ENCODE measurements around the gene CHRM2. TPM values are rescaled to one million over a fixed set of nuclear protein-coding genes. Genes with fewer than 3 reads are reported as not detected.

CHRM2 gene
- total RNA-seq, 4 donors from 2014 or later = 6.6 to 29.5 (median 10.7) TPM

DNA sequence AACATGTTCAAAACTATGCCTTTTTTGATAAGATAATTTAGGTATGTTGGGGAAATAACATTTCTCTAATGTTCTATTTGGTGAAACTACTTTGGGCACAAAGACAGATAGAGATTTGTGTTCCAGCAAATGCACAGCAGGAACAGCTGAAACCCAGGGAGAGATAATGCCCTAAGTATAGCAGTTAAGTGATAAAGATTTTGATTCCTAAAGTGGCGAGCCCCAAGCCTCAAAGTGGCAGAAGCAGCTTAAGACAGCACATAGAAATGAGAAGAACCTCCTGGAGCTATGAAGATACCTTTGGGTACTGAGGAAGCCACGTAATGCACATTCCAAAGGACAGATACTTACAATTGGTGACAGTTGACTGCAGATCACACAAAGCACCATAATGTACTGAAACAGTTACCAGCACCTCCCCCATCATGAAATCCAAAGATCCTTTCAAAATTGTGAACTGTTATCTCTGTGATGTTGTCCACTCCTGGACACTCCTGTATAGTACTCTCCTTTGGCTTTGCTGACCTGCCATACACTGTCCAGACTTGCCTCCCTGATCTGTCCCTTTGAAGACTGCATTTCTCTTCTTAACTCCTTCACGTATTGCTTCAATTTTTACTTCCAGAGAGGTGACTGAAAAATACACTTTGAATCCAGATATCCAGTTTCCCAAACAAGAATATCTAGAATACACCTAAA, 62.9 kb downstream of the CHRM2 start:
- in situ Hi-C loops (cut with MboI; ENCODE audit: low pct_ligation_motif_present in 1 of 4, low pct_unique_long_range_greater_than_20kb in 1 of 4, low sequenced_read_pairs in 3 of 4) (no loop called here), intact Hi-C loops (cut with DNase I; ENCODE audit: low total_unique reads) (no loop called here)
- Histone ChIP-seq H3K4me1 (no peaks in the 10 kb centered on the region), H3K27ac (no peak overlapping the region), H3K9me3 (no peaks in the 10 kb centered on the region), H3K36me3 (no peaks in the 10 kb centered on the region), H3K27me3 (no peaks in the 10 kb centered on the region), H3K4me3 (no peak overlapping the region)
- WGBS, 2 donors (ENCODE audit: low coverage in 1 of 2) = 60% methylated on average over 3 of the region's 3 CpGs
- no peak for DNase-seq
- TF ChIP-seq POLR2AphosphoS5 (IDR thresholded peaks at IDR 0.05) = no peak
- no peak for TF ChIP-seq POLR2A (IDR thresholded peaks at IDR 0.05)
- TF ChIP-seq CTCF (IDR thresholded peaks at IDR 0.05) = no peak
- no peak for TF ChIP-seq EP300 (IDR thresholded peaks at IDR 0.05; ENCODE audit: low read depth)

DNA sequence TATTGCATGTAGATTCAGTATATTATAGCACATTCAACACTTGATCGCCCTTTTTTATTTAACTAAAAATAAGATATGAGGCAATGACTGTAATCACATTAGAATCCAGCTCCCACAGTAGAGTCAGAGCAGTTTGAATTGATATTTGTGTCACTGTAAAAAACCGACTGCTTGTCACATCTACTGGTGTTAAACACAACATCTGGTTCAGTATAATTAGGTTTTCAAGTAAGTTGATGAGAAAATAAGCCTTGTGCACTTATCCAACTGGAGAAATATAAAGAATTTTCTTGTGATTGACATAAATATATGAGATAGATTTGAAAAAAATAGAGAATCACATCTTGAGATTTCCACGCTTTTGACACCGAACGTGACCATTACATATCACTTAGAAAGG, 69.0 kb downstream of the CHRM2 start:
- Histone ChIP-seq H3K4me1 (peaks cover 0 to 8% (median 0%) of the 10 kb centered on the region in 4 donors), H3K27ac (no peak overlapping the region), H3K36me3 (no peaks in the 10 kb centered on the region), H3K27me3 (no peaks in the 10 kb centered on the region), H3K9me3 (no peaks in the 10 kb centered on the region), H3K4me3 (no peak overlapping the region)
- WGBS, 2 donors (ENCODE audit: low coverage in 1 of 2) = 82 to 85% methylated on average over 5 of the region's 5 CpGs
- in situ Hi-C loops (cut with MboI; ENCODE audit: low pct_ligation_motif_present in 1 of 4, low pct_unique_long_range_greater_than_20kb in 1 of 4, low sequenced_read_pairs in 3 of 4) = no loop called here
- intact Hi-C loops (cut with DNase I; ENCODE audit: low total_unique reads) = no loop called here
- no peak for TF ChIP-seq EP300 (IDR thresholded peaks at IDR 0.05; ENCODE audit: low read depth)
- TF ChIP-seq POLR2AphosphoS5 (IDR thresholded peaks at IDR 0.05) = no peak
- no peak for TF ChIP-seq POLR2A (IDR thresholded peaks at IDR 0.05)
- no peak for TF ChIP-seq CTCF (IDR thresholded peaks at IDR 0.05)
- DNase-seq = no peak

DNA sequence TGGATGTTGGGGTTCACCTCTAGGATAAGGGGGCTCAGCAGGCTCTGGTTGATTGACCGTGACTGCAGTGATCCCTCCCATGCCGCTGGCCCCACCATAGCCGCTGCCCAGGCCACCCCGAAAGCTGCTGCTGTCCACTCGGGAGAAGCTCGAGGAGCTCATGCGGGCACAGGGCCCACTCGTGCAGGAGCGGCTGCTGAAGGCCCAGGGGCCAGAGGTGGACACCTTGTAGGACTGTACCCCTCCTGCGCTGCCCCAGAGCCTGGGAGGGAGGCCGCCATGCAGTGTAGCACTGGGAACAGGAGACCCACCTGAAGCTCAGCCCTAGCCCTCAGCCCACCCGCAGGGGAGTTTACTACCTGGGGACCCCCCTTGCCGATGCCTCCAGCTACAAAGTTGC, 70.0 kb downstream of the CHRM2 start:
- TF ChIP-seq EP300 (IDR thresholded peaks at IDR 0.05; ENCODE audit: low read depth) = no peak
- TF ChIP-seq POLR2A (IDR thresholded peaks at IDR 0.05) = no peak
- no peak for TF ChIP-seq POLR2AphosphoS5 (IDR thresholded peaks at IDR 0.05)
- TF ChIP-seq CTCF (IDR thresholded peaks at IDR 0.05) = no peak

GRCh38 chr7:136940122-136940521, 71.7 kb downstream of the CHRM2 start:
- no peaks in the 10 kb centered on the region for H3K9me3 ChIP-seq
- DNase-seq = no peak
- intact Hi-C loops (cut with DNase I; ENCODE audit: low total_unique reads) (no loop called here), in situ Hi-C loops (cut with MboI; ENCODE audit: low pct_ligation_motif_present in 1 of 4, low pct_unique_long_range_greater_than_20kb in 1 of 4, low sequenced_read_pairs in 3 of 4) (no loop called here)
- H3K27me3 ChIP-seq = no peaks in the 10 kb centered on the region
- peak overlapping the region in 2 of 4 donors; percentile 2 to 67 for H3K27ac ChIP-seq
- H3K4me3 ChIP-seq = no peak overlapping the region
- no peak for TF ChIP-seq CTCF (IDR thresholded peaks at IDR 0.05)
- TF ChIP-seq EP300 (IDR thresholded peaks at IDR 0.05; ENCODE audit: low read depth) = no peak
- TF ChIP-seq POLR2A (IDR thresholded peaks at IDR 0.05) = no peak
- TF ChIP-seq POLR2AphosphoS5 (IDR thresholded peaks at IDR 0.05) = no peak
- WGBS, 2 donors (ENCODE audit: low coverage in 1 of 2) = 74 to 77% methylated on average over 4 of the region's 4 CpGs
- no peaks in the 10 kb centered on the region for H3K36me3 ChIP-seq
- H3K4me1 ChIP-seq = peaks cover 0 to 8% (median 0%) of the 10 kb centered on the region in 4 donors

More for the DNA sequence above, 70.0 kb downstream of the CHRM2 start:
- H3K27ac ChIP-seq = no peak overlapping the region
- in situ Hi-C loops (cut with MboI; ENCODE audit: low pct_ligation_motif_present in 1 of 4, low pct_unique_long_range_greater_than_20kb in 1 of 4, low sequenced_read_pairs in 3 of 4) (no loop called here), intact Hi-C loops (cut with DNase I; ENCODE audit: low total_unique reads) (no loop called here)
- no peaks in the 10 kb centered on the region for H3K27me3 ChIP-seq
- DNase-seq = no peak
- WGBS, 2 donors (ENCODE audit: low coverage in 1 of 2) = 88% methylated on average over 12 of the region's 13 CpGs; no CpG with 5 or more reads in 1 of the 2 donors
- no peaks in the 10 kb centered on the region for H3K9me3 ChIP-seq
- no peak overlapping the region for H3K4me3 ChIP-seq
- no peaks in the 10 kb centered on the region for H3K36me3 ChIP-seq
- H3K4me1 ChIP-seq = peaks cover 0 to 8% (median 0%) of the 10 kb centered on the region in 4 donors
